Measurements from ENCODE around the gene BCAP31.

The BCAP31 gene

DNA sequence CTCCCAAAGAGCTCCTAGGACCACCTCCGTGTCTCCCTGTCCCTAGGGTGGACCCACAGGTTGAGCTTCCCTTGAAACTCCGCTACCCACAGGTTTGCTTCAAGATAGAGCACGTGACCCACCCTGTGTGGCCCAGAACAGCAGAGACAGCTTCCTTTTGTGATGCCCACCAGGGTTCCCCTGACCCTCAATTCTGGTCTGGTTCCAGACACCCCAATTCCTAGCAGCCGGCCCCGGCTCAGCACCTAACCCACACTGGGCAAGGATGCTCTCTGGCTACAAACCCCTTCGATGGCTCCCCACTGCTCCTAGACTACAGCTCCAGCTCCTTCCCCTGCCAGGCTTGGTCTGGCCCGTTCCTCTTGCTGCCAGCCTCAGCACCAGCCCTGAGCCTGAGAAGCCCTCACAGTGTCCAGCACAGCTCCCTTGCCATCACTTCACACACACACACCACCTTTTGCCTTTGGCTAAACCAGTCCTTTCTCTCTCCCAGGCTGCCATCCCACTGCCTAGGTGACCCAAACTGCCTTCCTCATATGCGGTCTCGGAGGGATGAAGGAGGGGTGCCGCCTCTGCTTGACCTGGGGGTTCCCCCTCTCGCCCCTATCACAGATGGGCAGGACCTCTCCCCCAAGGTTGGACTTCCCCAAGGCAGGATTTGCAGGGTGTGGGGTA, 56.8 kb downstream of the BCAP31 start:
- H3K4me3 ChIP-seq (ENCODE audit: low read depth, low read length), result peak overlapping the region; percentile 13; the same call in 1 of the 2 replicates
- DNase-seq (ENCODE audit: low read depth), result no peak
- TF ChIP-seq, protein P1, sequence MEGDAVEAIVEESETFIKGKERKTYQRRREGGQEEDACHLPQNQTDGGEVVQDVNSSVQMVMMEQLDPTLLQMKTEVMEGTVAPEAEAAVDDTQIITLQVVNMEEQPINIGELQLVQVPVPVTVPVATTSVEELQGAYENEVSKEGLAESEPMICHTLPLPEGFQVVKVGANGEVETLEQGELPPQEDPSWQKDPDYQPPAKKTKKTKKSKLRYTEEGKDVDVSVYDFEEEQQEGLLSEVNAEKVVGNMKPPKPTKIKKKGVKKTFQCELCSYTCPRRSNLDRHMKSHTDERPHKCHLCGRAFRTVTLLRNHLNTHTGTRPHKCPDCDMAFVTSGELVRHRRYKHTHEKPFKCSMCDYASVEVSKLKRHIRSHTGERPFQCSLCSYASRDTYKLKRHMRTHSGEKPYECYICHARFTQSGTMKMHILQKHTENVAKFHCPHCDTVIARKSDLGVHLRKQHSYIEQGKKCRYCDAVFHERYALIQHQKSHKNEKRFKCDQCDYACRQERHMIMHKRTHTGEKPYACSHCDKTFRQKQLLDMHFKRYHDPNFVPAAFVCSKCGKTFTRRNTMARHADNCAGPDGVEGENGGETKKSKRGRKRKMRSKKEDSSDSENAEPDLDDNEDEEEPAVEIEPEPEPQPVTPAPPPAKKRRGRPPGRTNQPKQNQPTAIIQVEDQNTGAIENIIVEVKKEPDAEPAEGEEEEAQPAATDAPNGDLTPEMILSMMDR (IDR thresholded peaks at IDR 0.05; ENCODE audit: control insufficient read depth, extremely low read depth, insufficient read depth), result no peak

DNA sequence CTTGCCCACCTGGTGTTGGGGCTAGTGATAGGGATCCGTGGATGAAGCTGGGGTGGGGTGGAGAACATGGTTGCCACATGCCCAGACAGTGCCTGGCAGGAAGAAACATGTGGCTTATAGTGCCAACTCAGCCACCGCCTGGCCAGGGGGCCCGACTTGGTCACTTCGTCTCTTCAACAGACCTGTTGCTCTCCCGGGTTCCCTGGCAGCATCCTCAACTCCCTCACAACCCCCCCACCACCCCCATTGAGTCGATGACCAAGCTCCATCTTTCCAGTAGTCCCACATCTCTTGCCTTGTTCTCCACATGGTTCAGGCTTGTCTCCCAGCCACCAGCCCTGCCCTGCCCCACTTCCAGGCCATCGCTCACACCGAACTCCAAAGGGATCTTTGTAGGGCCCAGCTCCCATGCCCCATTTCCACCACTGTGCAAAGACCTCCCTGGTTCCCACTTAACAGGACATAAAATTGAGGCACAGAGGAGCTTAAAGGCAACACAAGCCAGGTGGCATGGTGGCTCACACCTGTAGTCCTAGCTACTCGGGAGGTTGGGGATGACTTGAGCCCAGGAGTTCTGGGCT, 58.4 kb downstream of the BCAP31 start:
- TF ChIP-seq, protein P1 (IDR thresholded peaks at IDR 0.05; ENCODE audit: control insufficient read depth, extremely low read depth, insufficient read depth), result no peak

DNA sequence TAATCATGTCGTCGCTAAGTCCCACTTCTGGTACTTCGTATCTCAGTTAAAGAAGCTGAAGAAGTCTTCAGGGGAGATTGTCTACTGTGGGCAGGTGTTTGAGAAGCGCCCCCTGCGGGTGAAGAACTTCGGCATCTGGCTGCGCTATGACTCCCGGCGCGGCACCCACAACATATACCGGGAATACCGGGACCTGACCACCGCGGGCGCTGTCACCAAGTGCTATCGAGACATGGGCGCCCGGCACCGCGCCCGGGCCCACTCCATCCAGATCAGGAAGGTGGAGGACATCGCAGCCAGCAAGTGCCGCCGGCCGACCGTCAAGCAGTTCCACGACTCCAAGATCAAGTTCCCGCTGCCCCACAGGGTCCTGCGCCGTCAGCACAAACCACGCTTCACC, 61.9 kb downstream of the BCAP31 start:
- DNase-seq (ENCODE audit: low read depth), result no peak
- TF ChIP-seq, protein P1 (IDR thresholded peaks at IDR 0.05; ENCODE audit: control insufficient read depth, extremely low read depth, insufficient read depth), result peak; percentile 30
- H3K4me3 ChIP-seq (ENCODE audit: low read depth, low read length), result no peak overlapping the region

More for the DNA sequence above, 58.4 kb downstream of the BCAP31 start:
- no peak overlapping the region for H3K4me3 ChIP-seq (ENCODE audit: low read depth, low read length)
- no peak for DNase-seq (ENCODE audit: low read depth)

DNA sequence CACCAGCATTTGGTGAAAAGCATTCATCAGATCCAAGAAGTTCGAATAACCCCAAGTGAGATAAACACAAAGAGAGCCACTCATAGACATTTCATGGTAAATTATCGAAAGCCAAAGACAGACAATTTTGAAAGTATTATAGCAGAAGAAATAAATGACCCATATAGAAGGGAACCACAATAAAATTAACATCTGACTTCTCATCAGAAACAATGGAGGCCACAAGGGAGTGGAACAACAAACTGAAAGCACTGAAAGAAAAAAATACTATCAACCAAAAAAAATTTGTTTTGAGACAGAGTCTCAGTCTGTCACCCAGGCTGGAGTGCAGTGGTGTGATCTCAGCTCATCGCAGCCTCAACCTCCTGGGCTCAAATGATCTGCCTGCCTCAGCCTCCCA, 64.9 kb downstream of the BCAP31 start:
- no peak for DNase-seq (ENCODE audit: low read depth)
- TF ChIP-seq, protein P1 (IDR thresholded peaks at IDR 0.05; ENCODE audit: control insufficient read depth, extremely low read depth, insufficient read depth), result no peak
- H3K4me3 ChIP-seq (ENCODE audit: low read depth, low read length), result no peak overlapping the region

DNA sequence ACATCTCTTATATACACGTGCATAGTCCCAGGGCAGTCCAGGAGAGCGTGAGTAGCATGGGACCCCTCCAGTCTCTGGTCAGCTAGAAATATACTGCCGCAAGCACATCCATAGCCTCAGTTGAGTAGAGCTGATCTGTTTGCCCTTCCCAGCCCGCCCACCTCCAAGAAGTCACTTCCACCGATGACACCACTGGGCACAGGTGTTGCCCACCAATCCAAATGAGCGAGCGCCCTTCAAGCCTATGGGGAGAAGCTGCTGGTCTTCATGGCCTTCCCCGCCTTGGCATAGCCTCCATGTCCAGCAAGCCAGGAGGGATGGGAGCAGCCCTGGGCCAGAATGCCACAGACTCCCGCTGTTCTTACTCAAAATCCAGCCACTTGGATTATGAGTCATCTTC, 67.0 kb downstream of the BCAP31 start:
- TF ChIP-seq, protein P1 (IDR thresholded peaks at IDR 0.05; ENCODE audit: control insufficient read depth, extremely low read depth, insufficient read depth), result no peak
- no peak overlapping the region for H3K4me3 ChIP-seq (ENCODE audit: low read depth, low read length)
- no peak for DNase-seq (ENCODE audit: low read depth)

- no peak overlapping the region for H3K4me3 ChIP-seq (ENCODE audit: low read depth, low read length)
- no peak for DNase-seq (ENCODE audit: low read depth)
- TF ChIP-seq, protein P1 (IDR thresholded peaks at IDR 0.05; ENCODE audit: control insufficient read depth, extremely low read depth, insufficient read depth), result no peak
These were observed 70.6 kb downstream of the BCAP31 start for GRCh38 chrX:153653556-153653955.
